Fibroblast of skin of right biceps (primary cell): ENCODE results near the gene CDX2.

Experiments used
- DNase-seq: peaks from one replicate; pipeline ENCODE4 v3.0.0-alpha.2; 2013

CDX2 gene

GRCh38 chr13:27928353-27928804 lies 40.7 kb downstream of the CDX2 start:
- no peak for DNase-seq

GRCh38 chr13:27927444-27928352 lies 41.4 kb downstream of the CDX2 start:
- no peak for DNase-seq

- no peak for DNase-seq
Observed at GRCh38 chr13:27926644-27927434, 42.3 kb downstream of the CDX2 start.

- DNase-seq: no peak
Observed at GRCh38 chr13:27925220-27925991, 43.7 kb downstream of the CDX2 start.

- no peak for DNase-seq
Observed at GRCh38 chr13:27924529-27925141, 44.5 kb downstream of the CDX2 start.

- DNase-seq: no peak
Observed at GRCh38 chr13:27923794-27924528, 45.2 kb downstream of the CDX2 start.

GRCh38 chr13:27922883-27923612 lies 46.1 kb downstream of the CDX2 start:
- no peak for DNase-seq

GRCh38 chr13:27921961-27922882 lies 46.9 kb downstream of the CDX2 start:
- no peak for DNase-seq

GRCh38 chr13:27921421-27921960 lies 47.6 kb downstream of the CDX2 start:
- no peak for DNase-seq

- no peak for DNase-seq
Observed at GRCh38 chr13:27920677-27921420, 48.3 kb downstream of the CDX2 start.

- peak; percentile 23 for DNase-seq
Observed at GRCh38 chr13:27919934-27920676, 49.0 kb downstream of the CDX2 start, which contains the start of gene PDX1. TSS of gene PDX1 (plus strand) at chr13:27920000. CDS start at chr13:27920139, 139 bp downstream.

- no peak for DNase-seq
Observed at GRCh38 chr13:27919659-27919933, 49.5 kb downstream of the CDX2 start.

- DNase-seq: no peak
Observed at GRCh38 chr13:27918918-27919658, 50.0 kb downstream of the CDX2 start.

GRCh38 chr13:27918041-27918917 lies 50.8 kb downstream of the CDX2 start:
- DNase-seq: no peak

GRCh38 chr13:27917121-27917947 lies 51.8 kb downstream of the CDX2 start:
- DNase-seq: no peak
